HCT116 (cell line): ENCODE measurements around the gene ROMO1. TPM values are rescaled to one million over a fixed set of nuclear protein-coding genes. Genes with fewer than 3 reads are reported as not detected.

ENCODE experiments used
- ATAC-seq: fragments of 200-7000 bp; cut with Tn5 transposase; 2 replicates; pipeline ENCODE4 v1.9.1; 2020; ENCODE audit warnings: mild to moderate bottlenecking, moderate library complexity
- BruUV-seq: library from RNA; stranded (reverse); fragments of 400-500 nt; replicated peaks from 2 replicates; lab custom pipeline; 2021; lab: Mats Ljungman, UMichigan
- CTCF ChIA-PET: fragments of 300-600 bp; sonication (Branson Sonifier 250); formaldehyde crosslinking; loops from one replicate; lab custom pipeline; 2021; ENCODE audit warnings: antibody characterized with exemption; lab: Charles Lee
- POLR2A ChIA-PET: fragments of 300-600, 350-600 bp; sonication (Branson Sonifier 250); formaldehyde crosslinking; loops from one replicate; lab custom pipeline; 2021; ENCODE audit warnings: antibody characterized with exemption; lab: Charles Lee
- RAD21 ChIA-PET, 2 experiments: fragments of 300-600 bp; sonication (Branson Sonifier 250); formaldehyde crosslinking; loops; one replicate each; lab custom pipeline; 2023; ENCODE audit warnings: low total read pairs in 2 of 2; ENCODE audit not compliant: uncharacterized antibody in 2 of 2, unreplicated experiment in 2 of 2, low non-redundant PET in 1 of 2; lab: Charles Lee
- DNase-seq: peaks from one replicate; pipeline ENCODE4 v3.0.0-alpha.2; 2010; ENCODE audit warnings: low read depth, low spot score
- H2AFZ ChIP-seq: fragments of 200-600 bp; shearing (Covaris generic), sonication (generic); 2 replicates; pipeline ENCODE4 v1.6.1; 2017; ENCODE audit warnings: low read depth, mixed run types, mixed read lengths, antibody characterized with exemption, low read length; ENCODE audit not compliant: poor library complexity, severe bottlenecking
- H3K27ac ChIP-seq: 2 replicates; pipeline ENCODE4 v1.5.1; 2012; ENCODE audit warnings: low read depth, low read length
- H3K27me3 ChIP-seq: fragments of 200-600 bp; sonication (generic); 2 replicates; pipeline ENCODE4 v1.6.1; 2016; ENCODE audit warnings: mixed run types, low read length, mixed read lengths; ENCODE audit not compliant: insufficient read depth
- H3K36me3 ChIP-seq, 2 experiments: fragments of 200-500 bp in 1 of 2; fragments of 200-600 bp in 1 of 2; sonication (Bioruptor generic) in 1 of 2; sonication (generic) in 1 of 2; 2 replicates each; pipeline versions ENCODE4 v1.5.1 to v1.6.1; 2014 to 2016; ENCODE audit warnings: low read length in 2 of 2, inconsistent platforms in 1 of 2, mixed read lengths in 1 of 2, mixed run types in 1 of 2; ENCODE audit not compliant: insufficient read depth in 2 of 2, control insufficient read depth in 1 of 2
- H3K4me1 ChIP-seq, 2 experiments: fragments of 200-600 bp in 1 of 2; sonication (generic) in 1 of 2; 2 replicates each; pipeline versions ENCODE4 v1.5.1 to v1.6.1; 2012 to 2017; ENCODE audit warnings: low read length in 2 of 2, inconsistent platforms in 1 of 2, mild to moderate bottlenecking in 1 of 2, mixed read lengths in 1 of 2, mixed run types in 1 of 2, moderate library complexity in 1 of 2; ENCODE audit not compliant: insufficient read depth in 2 of 2, control insufficient read depth in 1 of 2
- H3K4me2 ChIP-seq: fragments of 200-600 bp; sonication (generic); 2 replicates; pipeline ENCODE4 v1.6.1; 2017; ENCODE audit warnings: mixed run types, low read length, mixed read lengths
- H3K4me3 ChIP-seq, 2 experiments: fragments of 200-600 bp in 1 of 2; sonication (generic) in 1 of 2; replicated peaks in 1 of 2; 2 replicates each; pipeline ENCODE4 v1.5.1; 2011 to 2016; ENCODE audit warnings: low read length in 2 of 2, control low read depth in 1 of 2, low read depth in 1 of 2, mild to moderate bottlenecking in 1 of 2, mixed read lengths in 1 of 2, mixed run types in 1 of 2
- H3K79me2 ChIP-seq: fragments of 200-600 bp; sonication (generic); 2 replicates; pipeline ENCODE4 v1.6.1; 2017; ENCODE audit warnings: mild to moderate bottlenecking, mixed run types, low read length, moderate library complexity, mixed read lengths; ENCODE audit not compliant: insufficient read depth
- H3K9ac ChIP-seq: fragments of 200-600 bp; sonication (generic); 2 replicates; pipeline ENCODE4 v1.6.1; 2016; ENCODE audit warnings: low read length, mixed read lengths
- H3K9me2 ChIP-seq: fragments of 200-600 bp; sonication (generic), shearing (Covaris generic); 2 replicates; pipeline ENCODE4 v1.6.1; 2017; ENCODE audit warnings: mixed run types, mild to moderate bottlenecking, moderate library complexity; ENCODE audit not compliant: insufficient read depth
- H3K9me3 ChIP-seq, 2 experiments: fragments of 200-500 bp in 1 of 2; fragments of 200-600 bp in 1 of 2; sonication (Bioruptor generic) in 1 of 2; sonication (generic) in 1 of 2; 2 replicates each; pipeline ENCODE4 v1.6.1; 2014 to 2017; ENCODE audit warnings: low read length in 2 of 2, mixed read lengths in 2 of 2, inconsistent platforms in 1 of 2, low read depth in 1 of 2, mild to moderate bottlenecking in 1 of 2, mixed run types in 1 of 2, moderate library complexity in 1 of 2; ENCODE audit not compliant: control insufficient read depth in 1 of 2, insufficient read depth in 1 of 2
- H4K20me1 ChIP-seq: fragments of 200-600 bp; sonication (generic), shearing (Covaris generic); 2 replicates; pipeline ENCODE4 v1.6.1; 2017; ENCODE audit warnings: mixed run types, mild to moderate bottlenecking, moderate library complexity; ENCODE audit not compliant: insufficient read depth
- SP1 ChIP-seq: IDR thresholded peaks from 2 replicates; pipeline ENCODE4 v1.6.1; 2012; ENCODE audit warnings: low read depth
- intact Hi-C: fragments of 100-400 bp; cut with micrococcal nuclease; formaldehyde crosslinking; loops from 2 replicates; pipeline ENCODE4 v1.10.0; 2022
- total RNA-seq: library from RNA; stranded (reverse); gene quantifications from one replicate; pipeline ENCODE4 v1.2.1, GENCODE V29; 2021; ENCODE audit not compliant: unreplicated experiment
- TF ChIP-seq, protein P1 (sequence below), 3 experiments: fragments of 200-600 bp in 1 of 3; sonication (generic) in 1 of 3; IDR thresholded peaks in 2 of 3; conservative IDR thresholded peaks in 1 of 3; 2 replicates each; pipeline ENCODE4 v1.5.1; 2012 to 2017; ENCODE audit warnings: low read depth in 2 of 3, low read length in 2 of 3, antibody characterized with exemption in 1 of 3, borderline replicate concordance in 1 of 3, control low read depth in 1 of 3, mild to moderate bottlenecking in 1 of 3, mixed read lengths in 1 of 3, mixed run types in 1 of 3, moderate library complexity in 1 of 3; ENCODE audit not compliant: insufficient read depth in 1 of 3

Gene ROMO1
- total RNA-seq, 1 experiment from 2014 or later = 167 TPM

- RAD21 ChIA-PET = interaction anchor here in 1 of 2 experiments (0.5 kb wide), 1 partner anchor 40 kb away, joined by 4 read pairs; the partner anchor contains the start of genes NFS1 and ROMO1
Measured at GRCh38 chr20:35739294-35740163, 40.3 kb downstream of the ROMO1 start.

More at GRCh38 chr20:35739294-35740163, 40.3 kb downstream of the ROMO1 start:
- H3K9me3 ChIP-seq = no peaks in the 10 kb centered on the region
- H3K9ac ChIP-seq = no peak overlapping the region
- BruUV-seq = no TSS peak
- intact Hi-C loops = loop anchor here (10.0 kb wide), 1 partner anchor 215 kb away; the partner anchor contains the start of gene SCAND1
- DNase-seq (no peak), ATAC-seq (no peak)
- peaks cover 84% of the 10 kb centered on the region for H3K79me2 ChIP-seq
- peak overlapping the region; percentile 59; the same call in 1 of the 2 replicates for H3K4me2 ChIP-seq
- no peak overlapping the region for H3K4me3 ChIP-seq
- ChIA-PET POLR2A (interaction anchor here (0.8 to 5.2 kb wide), 6 partner anchors 9 to 208 kb away, joined by 3 to 44 read pairs (median 4); no protein-coding TSS in a partner anchor), CTCF (interaction anchor here (0.7 to 1.2 kb wide), 2 partner anchors 145 to 276 kb away, joined by 3 to 4 read pairs; no protein-coding TSS in a partner anchor)
- H3K27ac ChIP-seq = no peak overlapping the region
- H3K36me3 ChIP-seq = peaks cover 40 to 55% of the 10 kb centered on the region in 2 experiments
- H3K27me3 ChIP-seq = no peaks in the 10 kb centered on the region
- peaks cover 10 to 28% of the 10 kb centered on the region in 2 experiments for H3K4me1 ChIP-seq
- no peaks in the 10 kb centered on the region for H3K9me2 ChIP-seq
- no peak overlapping the region for H2AFZ ChIP-seq
- TF ChIP-seq, protein P1, sequence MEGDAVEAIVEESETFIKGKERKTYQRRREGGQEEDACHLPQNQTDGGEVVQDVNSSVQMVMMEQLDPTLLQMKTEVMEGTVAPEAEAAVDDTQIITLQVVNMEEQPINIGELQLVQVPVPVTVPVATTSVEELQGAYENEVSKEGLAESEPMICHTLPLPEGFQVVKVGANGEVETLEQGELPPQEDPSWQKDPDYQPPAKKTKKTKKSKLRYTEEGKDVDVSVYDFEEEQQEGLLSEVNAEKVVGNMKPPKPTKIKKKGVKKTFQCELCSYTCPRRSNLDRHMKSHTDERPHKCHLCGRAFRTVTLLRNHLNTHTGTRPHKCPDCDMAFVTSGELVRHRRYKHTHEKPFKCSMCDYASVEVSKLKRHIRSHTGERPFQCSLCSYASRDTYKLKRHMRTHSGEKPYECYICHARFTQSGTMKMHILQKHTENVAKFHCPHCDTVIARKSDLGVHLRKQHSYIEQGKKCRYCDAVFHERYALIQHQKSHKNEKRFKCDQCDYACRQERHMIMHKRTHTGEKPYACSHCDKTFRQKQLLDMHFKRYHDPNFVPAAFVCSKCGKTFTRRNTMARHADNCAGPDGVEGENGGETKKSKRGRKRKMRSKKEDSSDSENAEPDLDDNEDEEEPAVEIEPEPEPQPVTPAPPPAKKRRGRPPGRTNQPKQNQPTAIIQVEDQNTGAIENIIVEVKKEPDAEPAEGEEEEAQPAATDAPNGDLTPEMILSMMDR (IDR thresholded peaks at IDR 0.05 in 2 of 3, conservative IDR thresholded peaks at IDR 0.05 in 1 of 3; ENCODE audit: borderline replicate concordance in 1 of 3, insufficient read depth in 1 of 3, low read depth in 2 of 3, low read length in 2 of 3) = peak in 2 of 3 experiments; percentile 4 to 35; a peak in 2 of 6 replicates
- TF ChIP-seq SP1 = no peak
- H4K20me1 ChIP-seq = peaks cover 46% of the 10 kb centered on the region
